Calu3 (cell line): ENCODE results near the gene GALNT14. TPM values are rescaled to one million over a fixed set of nuclear protein-coding genes. Genes with fewer than 3 reads are reported as not detected.

Experiments
- BruUV-seq: library from RNA; stranded (reverse); fragments of 400-500 nt; replicated peaks from 2 replicates; lab custom pipeline; 2021; lab: Mats Ljungman, UMichigan
- CTCF ChIA-PET: fragments of 300-600 bp; sonication (Branson Sonifier 250); formaldehyde crosslinking; loops from one replicate; lab custom pipeline; 2022; ENCODE audit warnings: antibody characterized with exemption; lab: Charles Lee
- DNase-seq: peaks from one replicate; pipeline ENCODE4 v3.0.0; 2022
- H3K27ac Mint-ChIP-seq: one replicate; pipeline ENCODE4 v1.8.0; 2022; ENCODE audit warnings: mixed read lengths; ENCODE audit not compliant: unreplicated experiment
- H3K27me3 Mint-ChIP-seq: one replicate; pipeline ENCODE4 v1.8.0; 2022; ENCODE audit warnings: mixed read lengths; ENCODE audit not compliant: unreplicated experiment
- H3K36me3 Mint-ChIP-seq: one replicate; pipeline ENCODE4 v1.8.0; 2022; ENCODE audit warnings: mild to moderate bottlenecking, moderate library complexity, mixed read lengths; ENCODE audit not compliant: insufficient read depth, unreplicated experiment
- H3K4me1 Mint-ChIP-seq: one replicate; pipeline ENCODE4 v1.8.0; 2022; ENCODE audit warnings: mild to moderate bottlenecking, low read depth, mixed read lengths; ENCODE audit not compliant: unreplicated experiment
- H3K4me3 Mint-ChIP-seq: one replicate; pipeline ENCODE4 v1.8.0; 2022; ENCODE audit warnings: mild to moderate bottlenecking, low read depth, moderate library complexity, mixed read lengths; ENCODE audit not compliant: unreplicated experiment
- H3K9me3 Mint-ChIP-seq: one replicate; pipeline ENCODE4 v1.8.0; 2022; ENCODE audit warnings: low read depth, mixed read lengths; ENCODE audit not compliant: unreplicated experiment
- CTCF ChIP-seq: fragments of 200-600 bp; IDR thresholded peaks from one replicate; pipeline ENCODE4 v1.8.0; 2022; ENCODE audit warnings: antibody characterized with exemption; ENCODE audit not compliant: unreplicated experiment
- intact Hi-C: fragments of 100-400 bp; cut with micrococcal nuclease; formaldehyde crosslinking; loops from one replicate; pipeline ENCODE4 v1.10.0; 2022; ENCODE audit not compliant: unreplicated experiment
- total RNA-seq: library from RNA; stranded (reverse); gene quantifications from 2 replicates; pipeline ENCODE4 v1.2.3, GENCODE V29; 2022

Gene GALNT14
- total RNA-seq, 1 experiment from 2014 or later = 61.9 TPM

DNA sequence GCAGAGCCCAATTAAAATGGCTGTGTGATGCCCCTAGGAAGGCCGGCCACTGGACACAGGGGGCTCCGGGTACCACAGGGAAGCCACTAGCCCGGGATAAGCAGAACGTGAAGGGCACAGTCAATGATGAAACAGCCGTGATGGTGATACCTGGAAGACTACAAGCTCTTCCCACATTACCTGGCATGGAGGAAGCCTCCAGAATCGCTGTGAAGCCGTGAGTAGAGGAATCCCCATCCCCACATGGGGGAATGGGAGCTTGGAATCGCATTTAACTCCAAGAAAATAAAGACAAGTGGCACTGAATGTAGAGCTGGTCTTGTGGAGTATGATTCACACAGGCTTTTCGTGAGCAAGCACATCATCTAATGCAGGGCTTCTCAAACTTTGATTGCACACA, 16.1 kb downstream of the GALNT14 start:
- no peaks in the 10 kb centered on the region for H3K36me3 Mint-ChIP-seq
- no peaks in the 10 kb centered on the region for H3K9me3 Mint-ChIP-seq
- H3K4me3 Mint-ChIP-seq = no peak overlapping the region
- intact Hi-C loops = no loop called here
- no peaks in the 10 kb centered on the region for H3K27me3 Mint-ChIP-seq
- peaks cover 19% of the 10 kb centered on the region for H3K4me1 Mint-ChIP-seq
- no TSS peak for BruUV-seq
- no peak overlapping the region for H3K27ac Mint-ChIP-seq
- CTCF ChIA-PET = no interaction called here
- DNase-seq = no peak
- TF ChIP-seq CTCF = no peak

GRCh38 chr2:31113765-31114164, 24.5 kb downstream of the GALNT14 start:
- H3K27me3 Mint-ChIP-seq = no peaks in the 10 kb centered on the region
- no peaks in the 10 kb centered on the region for H3K9me3 Mint-ChIP-seq
- intact Hi-C loops = no loop called here
- peaks cover 14% of the 10 kb centered on the region for H3K4me1 Mint-ChIP-seq
- H3K27ac Mint-ChIP-seq = no peak overlapping the region
- TF ChIP-seq CTCF = no peak
- DNase-seq = no peak
- no peaks in the 10 kb centered on the region for H3K36me3 Mint-ChIP-seq
- BruUV-seq = no TSS peak
- H3K4me3 Mint-ChIP-seq = no peak overlapping the region
- CTCF ChIA-PET = no interaction called here

DNA sequence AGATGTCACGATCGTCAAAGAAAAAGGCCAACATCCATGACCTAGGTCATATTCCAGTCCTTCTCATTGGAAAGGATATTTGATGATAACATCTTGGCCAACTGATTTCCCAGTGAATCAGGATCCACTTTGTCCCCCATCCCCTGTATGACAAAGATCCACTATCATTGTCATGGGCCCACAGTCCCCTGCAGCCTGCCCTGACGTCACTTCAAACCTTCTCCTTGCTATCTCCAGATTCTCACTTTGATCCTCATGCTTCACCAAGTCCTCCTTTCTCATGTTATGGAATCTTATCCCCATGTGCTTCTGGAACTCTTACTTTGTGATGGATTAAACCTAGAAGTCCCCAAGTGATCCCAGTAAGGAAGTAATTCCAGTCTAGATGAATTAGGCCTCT, 25.7 kb downstream of the GALNT14 start:
- CTCF ChIA-PET = no interaction called here
- H3K27me3 Mint-ChIP-seq = no peaks in the 10 kb centered on the region

GRCh38 chr2:31110998-31111397, 27.2 kb downstream of the GALNT14 start:
- intact Hi-C loops = no loop called here
- TF ChIP-seq CTCF = no peak
- H3K27me3 Mint-ChIP-seq = no peaks in the 10 kb centered on the region
- CTCF ChIA-PET = no interaction called here
- no peak overlapping the region for H3K4me3 Mint-ChIP-seq
- BruUV-seq = no TSS peak
- peaks cover 24% of the 10 kb centered on the region for H3K4me1 Mint-ChIP-seq
- no peaks in the 10 kb centered on the region for H3K9me3 Mint-ChIP-seq
- peaks cover 2% of the 10 kb centered on the region for H3K36me3 Mint-ChIP-seq
- no peak overlapping the region for H3K27ac Mint-ChIP-seq
- no peak for DNase-seq

More for the DNA sequence above, 25.7 kb downstream of the GALNT14 start:
- Mint-ChIP-seq H3K9me3 (no peaks in the 10 kb centered on the region), H3K4me1 (peaks cover 20% of the 10 kb centered on the region), H3K36me3 (no peaks in the 10 kb centered on the region), H3K27ac (no peak overlapping the region), H3K4me3 (no peak overlapping the region)
- intact Hi-C loops = no loop called here
- no TSS peak for BruUV-seq
- no peak for DNase-seq
- no peak for TF ChIP-seq CTCF

DNA sequence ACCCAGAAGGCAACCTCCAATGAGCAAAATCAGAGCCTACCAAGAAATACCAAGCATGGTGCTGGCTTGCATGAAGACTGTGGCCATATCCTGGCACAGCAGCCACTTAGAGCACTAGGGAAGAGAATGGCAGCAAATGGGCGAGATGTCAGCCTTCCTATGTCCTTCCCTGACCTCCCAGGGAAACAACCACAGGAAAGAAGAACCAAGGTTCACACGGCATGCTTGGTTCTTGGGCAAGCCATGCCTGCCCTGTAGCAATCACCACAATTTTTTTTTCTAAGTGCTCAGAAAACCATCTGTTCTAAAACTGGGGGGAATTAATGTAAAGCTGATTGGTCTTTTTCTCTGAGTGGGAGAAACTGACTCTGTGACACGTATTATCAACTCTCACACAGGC, 27.8 kb downstream of the GALNT14 start:
- Mint-ChIP-seq H3K36me3 (peaks cover 4% of the 10 kb centered on the region), H3K4me3 (no peak overlapping the region), H3K27ac (no peak overlapping the region), H3K4me1 (peaks cover 24% of the 10 kb centered on the region), H3K27me3 (no peaks in the 10 kb centered on the region), H3K9me3 (no peaks in the 10 kb centered on the region)
- CTCF ChIA-PET = no interaction called here
- BruUV-seq = no TSS peak
- DNase-seq = no peak
- no peak for TF ChIP-seq CTCF
- intact Hi-C loops = no loop called here
